OCI-LY3 (cell line): ENCODE data around the gene CFAP47.

Experiments used
- CTCF ChIP-seq: fragments of 200-600, 300-600 bp; sonication (generic); IDR thresholded peaks from 2 replicates; pipeline ENCODE4 v1.5.1; 2014; ENCODE audit warnings: antibody characterized with exemption, low read length, low read depth
- EZH2phosphoT487 ChIP-seq: fragments of 200-600 bp; shearing (Covaris generic); IDR thresholded peaks from 2 replicates; pipeline ENCODE4 v1.6.1; 2018; ENCODE audit warnings: antibody characterized with exemption, mixed run types, low read depth

DNA sequence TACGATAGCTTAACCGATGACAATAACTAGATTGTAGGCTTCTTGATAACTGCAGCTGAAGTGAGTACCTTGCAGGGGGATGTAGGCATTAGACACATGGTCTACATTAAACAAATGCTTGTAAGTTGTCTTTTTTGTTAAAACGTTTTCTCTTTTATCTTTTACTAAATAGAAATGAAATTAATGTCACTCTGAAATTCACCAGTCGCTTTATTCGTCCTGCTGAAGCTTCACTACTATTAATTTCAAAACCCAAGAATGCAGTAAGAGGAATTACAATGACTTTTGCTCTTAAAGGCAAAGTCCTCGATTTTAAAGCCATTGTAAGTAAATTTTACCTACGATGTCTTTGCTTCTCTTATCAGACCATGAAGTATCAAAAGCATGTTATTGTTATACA, 239.7 kb downstream of the CFAP47 start:
- no peak for TF ChIP-seq CTCF
- no peak for TF ChIP-seq EZH2phosphoT487
